Activated T-cell treated with anti-CD3 and anti-CD28 coated beads, Interleukin-2, amount 50 U/mL, for 4 hours (primary cell): ENCODE results near the gene SLCO1B3. TPM values are rescaled to one million over a fixed set of nuclear protein-coding genes. Genes with fewer than 3 reads are reported as not detected.

Experiments used
- ATAC-seq, 2 donors: fragments of 200-7000 bp; cut with Tn5 transposase; one replicate each; pipeline ENCODE4 v1.10.0; 2021
- DNase-seq: peaks from one replicate; pipeline ENCODE4 v3.0.0-alpha.2; 2020
- H3K27me3 Mint-ChIP-seq: one replicate; pipeline ENCODE4 v1.8.0; 2021; ENCODE audit warnings: low read depth, mixed read lengths
- H3K36me3 Mint-ChIP-seq: one replicate; pipeline ENCODE4 v1.8.0; 2022; ENCODE audit warnings: mixed read lengths; ENCODE audit not compliant: insufficient read depth
- H3K4me1 Mint-ChIP-seq: one replicate; pipeline ENCODE4 v1.8.0; 2021; ENCODE audit warnings: low read depth, mixed read lengths
- H3K4me3 Mint-ChIP-seq: one replicate; pipeline ENCODE4 v1.8.0; 2021; ENCODE audit warnings: mild to moderate bottlenecking, moderate library complexity, mixed read lengths
- H3K9me3 Mint-ChIP-seq: one replicate; pipeline ENCODE4 v1.8.0; 2021; ENCODE audit warnings: mixed read lengths
- total RNA-seq, 3 donors: library from RNA; stranded (reverse); gene quantifications; one replicate each; pipeline ENCODE4 v1.2.1, GENCODE V29; 2021

Gene SLCO1B3
- total RNA-seq, 3 donors from 2014 or later, result not detected

- Mint-ChIP-seq H3K4me1 (no peaks in the 10 kb centered on the region), H3K9me3 (no peaks in the 10 kb centered on the region), H3K36me3 (no peaks in the 10 kb centered on the region), H3K4me3 (no peak overlapping the region), H3K27me3 (no peaks in the 10 kb centered on the region)
- ATAC-seq (no peak), DNase-seq (no peak)
These were observed 152.8 kb downstream of the SLCO1B3 start for GRCh38 chr12:20963303-20963702.

GRCh38 chr12:20963762-20964161 lies 153.3 kb downstream of the SLCO1B3 start:
- no peaks in the 10 kb centered on the region for H3K36me3 Mint-ChIP-seq
- ATAC-seq (no peak), DNase-seq (no peak)
- H3K4me3 Mint-ChIP-seq, result no peak overlapping the region
- no peaks in the 10 kb centered on the region for H3K9me3 Mint-ChIP-seq
- no peaks in the 10 kb centered on the region for H3K27me3 Mint-ChIP-seq
- no peaks in the 10 kb centered on the region for H3K4me1 Mint-ChIP-seq

Other genes starting within 250 kb of the SLCO1B3 start
- not detected for gene SLCO1C1, start 115.4 kb upstream of the SLCO1B3 start, total RNA-seq